Measurements from ENCODE around the gene LST1. TPM values are rescaled to one million over a fixed set of nuclear protein-coding genes. Genes with fewer than 3 reads are reported as not detected.
"Not testable (repeated sequence)": the region's sequence is repeated elsewhere in the genome, so short reads cannot be mapped to it uniquely, and the experiment has no call there.

LST1 gene
- total and polyA plus RNA-seq, 4 donors: 9.6 to 164 (median 87.4) TPM

DNA sequence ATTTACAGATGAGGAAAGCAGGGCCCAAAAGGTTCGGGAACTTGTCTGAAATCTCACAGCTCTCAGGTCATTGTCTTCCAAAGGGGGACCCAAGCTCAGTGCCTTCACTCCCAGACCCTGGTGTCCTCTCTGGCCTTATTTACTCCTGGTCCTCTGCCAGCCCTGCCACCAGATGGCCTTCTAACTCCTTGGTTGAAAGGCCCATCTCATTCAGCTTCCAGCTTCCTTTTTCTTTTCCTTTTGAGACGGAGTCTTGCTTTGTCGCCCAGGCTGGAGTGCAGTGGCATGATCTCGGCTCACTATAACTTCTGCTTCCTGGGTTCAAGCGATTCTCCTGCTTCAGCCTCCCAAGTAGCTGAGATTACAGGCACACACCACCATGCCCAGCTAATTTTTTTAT lies 34.7 kb upstream of the LST1 start:
- Histone ChIP-seq H3K4me1 (ENCODE audit: control insufficient read depth in 5 of 5, insufficient read depth in 5 of 5, low read length in 5 of 5) (peaks cover 0 to 18% (median 4%) of the 10 kb centered on the region in 5 donors), H3K36me3 (ENCODE audit: control insufficient read depth in 4 of 4, insufficient read depth in 4 of 4, low read length in 4 of 4) (peaks cover 0 to 18% (median 7%) of the 10 kb centered on the region in 4 donors)
- not testable (repeated sequence) for H3K9ac ChIP-seq (ENCODE audit: insufficient read depth in 1 of 2, low read length in 2 of 2); H3K4me3 ChIP-seq; ATAC-seq (ENCODE audit: insufficient read depth, low FRiP score); H3K27ac ChIP-seq (ENCODE audit: low read depth in 1 of 2, low read length in 1 of 2); H3K27me3 ChIP-seq (ENCODE audit: control insufficient read depth in 3 of 3, insufficient read depth in 3 of 3, low read length in 2 of 3); H3K9me3 ChIP-seq (ENCODE audit: control insufficient read depth in 4 of 4, insufficient read depth in 3 of 4, low read length in 3 of 4)
- DNase-seq: peak in 2 of 3 donors; percentile 26 to 49
- WGBS, 2 donors: 14 to 41% methylated on average over 5 of the region's 5 CpGs
- TF ChIP-seq, protein P1, sequence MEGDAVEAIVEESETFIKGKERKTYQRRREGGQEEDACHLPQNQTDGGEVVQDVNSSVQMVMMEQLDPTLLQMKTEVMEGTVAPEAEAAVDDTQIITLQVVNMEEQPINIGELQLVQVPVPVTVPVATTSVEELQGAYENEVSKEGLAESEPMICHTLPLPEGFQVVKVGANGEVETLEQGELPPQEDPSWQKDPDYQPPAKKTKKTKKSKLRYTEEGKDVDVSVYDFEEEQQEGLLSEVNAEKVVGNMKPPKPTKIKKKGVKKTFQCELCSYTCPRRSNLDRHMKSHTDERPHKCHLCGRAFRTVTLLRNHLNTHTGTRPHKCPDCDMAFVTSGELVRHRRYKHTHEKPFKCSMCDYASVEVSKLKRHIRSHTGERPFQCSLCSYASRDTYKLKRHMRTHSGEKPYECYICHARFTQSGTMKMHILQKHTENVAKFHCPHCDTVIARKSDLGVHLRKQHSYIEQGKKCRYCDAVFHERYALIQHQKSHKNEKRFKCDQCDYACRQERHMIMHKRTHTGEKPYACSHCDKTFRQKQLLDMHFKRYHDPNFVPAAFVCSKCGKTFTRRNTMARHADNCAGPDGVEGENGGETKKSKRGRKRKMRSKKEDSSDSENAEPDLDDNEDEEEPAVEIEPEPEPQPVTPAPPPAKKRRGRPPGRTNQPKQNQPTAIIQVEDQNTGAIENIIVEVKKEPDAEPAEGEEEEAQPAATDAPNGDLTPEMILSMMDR (IDR thresholded peaks at IDR 0.05; ENCODE audit: control extremely low read depth, extremely low read depth): peak; percentile 80

DNA sequence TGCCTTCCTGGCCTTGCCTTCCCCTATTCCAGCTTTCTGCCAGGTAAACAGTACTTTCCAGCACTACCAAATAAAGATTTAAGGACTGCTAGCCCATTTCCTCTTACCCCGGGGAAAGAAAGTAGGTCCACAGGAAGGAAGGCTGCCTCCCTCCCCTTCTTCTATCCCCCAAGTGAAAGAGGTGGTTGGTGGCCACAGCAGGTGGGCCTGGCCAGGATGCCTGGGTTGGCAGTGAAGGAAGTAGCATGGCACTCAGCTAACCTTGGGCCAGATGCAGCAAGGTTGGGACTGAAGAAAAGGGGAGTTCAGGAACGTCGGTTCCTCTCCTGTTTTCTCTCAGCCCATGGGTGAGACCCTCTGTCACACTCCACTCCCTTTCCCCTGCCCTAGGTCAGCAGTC lies 29.8 kb upstream of the LST1 start:
- TF ChIP-seq, protein P1 (IDR thresholded peaks at IDR 0.05; ENCODE audit: control extremely low read depth, extremely low read depth): no peak
- H3K9ac ChIP-seq (ENCODE audit: insufficient read depth in 1 of 2, low read length in 2 of 2): no peak overlapping the region
- H3K4me3 ChIP-seq: no peak overlapping the region
- H3K36me3 ChIP-seq (ENCODE audit: control insufficient read depth in 4 of 4, insufficient read depth in 4 of 4, low read length in 4 of 4): peaks cover 6 to 20% (median 14%) of the 10 kb centered on the region in 4 donors
- 46 to 65% methylated on average over 3 of the region's 3 CpGs for WGBS, 2 donors
- no peaks in the 10 kb centered on the region for H3K27me3 ChIP-seq (ENCODE audit: control insufficient read depth in 3 of 3, insufficient read depth in 3 of 3, low read length in 2 of 3)
- no peak overlapping the region for H3K27ac ChIP-seq (ENCODE audit: low read depth in 1 of 2, low read length in 1 of 2)
- H3K4me1 ChIP-seq (ENCODE audit: control insufficient read depth in 5 of 5, insufficient read depth in 5 of 5, low read length in 5 of 5): peaks cover 0 to 27% (median 0%) of the 10 kb centered on the region in 5 donors
- ATAC-seq (ENCODE audit: insufficient read depth, low FRiP score): no peak
- DNase-seq: no peak
- H3K9me3 ChIP-seq (ENCODE audit: control insufficient read depth in 4 of 4, insufficient read depth in 3 of 4, low read length in 3 of 4): no peaks in the 10 kb centered on the region

DNA sequence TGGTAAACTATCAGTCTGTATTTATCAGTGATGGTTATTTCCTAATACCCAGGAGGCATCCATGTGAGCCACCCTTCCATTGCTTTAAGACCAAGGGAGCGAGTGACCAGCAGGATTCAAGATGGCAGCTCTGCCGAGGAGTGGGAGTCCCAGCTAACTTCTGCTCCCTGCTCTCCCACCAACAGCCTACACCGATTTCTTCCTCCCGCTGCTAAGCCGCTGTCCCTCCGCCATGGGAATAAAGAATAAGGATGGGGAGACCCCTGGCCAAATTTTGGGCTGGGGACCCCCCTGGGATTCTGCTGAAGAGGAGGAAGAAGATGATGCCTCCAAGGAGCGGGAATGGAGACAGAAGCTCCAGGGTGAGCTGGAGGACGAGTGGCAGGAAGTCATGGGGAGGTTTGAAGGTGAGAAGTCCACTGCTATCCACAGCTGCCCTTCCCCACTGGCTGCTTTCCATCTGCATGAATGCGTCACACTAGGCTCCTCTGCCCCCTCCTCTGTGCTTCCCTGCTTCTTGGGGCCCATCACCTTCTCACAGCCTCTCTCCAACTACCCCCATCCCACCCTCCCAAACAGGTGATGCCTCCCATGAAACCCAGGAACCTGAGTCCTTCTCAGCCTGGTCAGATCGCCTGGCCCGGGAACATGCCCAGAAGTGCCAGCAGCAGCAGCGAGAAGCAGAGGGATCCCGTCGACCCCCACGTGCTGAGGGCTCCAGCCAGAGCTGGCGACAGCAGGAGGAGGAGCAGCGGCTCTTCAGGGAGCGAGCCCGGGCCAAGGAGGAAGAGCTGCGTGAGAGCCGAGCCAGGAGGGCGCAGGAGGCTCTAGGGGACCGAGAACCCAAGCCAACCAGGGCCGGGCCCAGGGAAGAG lies 28.4 kb upstream of the LST1 start:
- Histone ChIP-seq H3K4me3 (no peak overlapping the region), H3K9me3 (ENCODE audit: control insufficient read depth in 4 of 4, insufficient read depth in 3 of 4, low read length in 3 of 4) (no peaks in the 10 kb centered on the region), H3K36me3 (ENCODE audit: control insufficient read depth in 4 of 4, insufficient read depth in 4 of 4, low read length in 4 of 4) (peaks cover 6 to 20% (median 14%) of the 10 kb centered on the region in 4 donors), H3K4me1 (ENCODE audit: control insufficient read depth in 5 of 5, insufficient read depth in 5 of 5, low read length in 5 of 5) (peaks cover 0 to 27% (median 0%) of the 10 kb centered on the region in 5 donors), H3K9ac (ENCODE audit: insufficient read depth in 1 of 2, low read length in 2 of 2) (no peak overlapping the region), H3K27ac (ENCODE audit: low read depth in 1 of 2, low read length in 1 of 2) (peak overlapping the region in 1 of 2 donors; percentile 87), H3K27me3 (ENCODE audit: control insufficient read depth in 3 of 3, insufficient read depth in 3 of 3, low read length in 2 of 3) (no peaks in the 10 kb centered on the region)
- ATAC-seq (ENCODE audit: insufficient read depth, low FRiP score) (no peak), DNase-seq (no peak)
- TF ChIP-seq, protein P1 (IDR thresholded peaks at IDR 0.05; ENCODE audit: control extremely low read depth, extremely low read depth): no peak
- 56 to 62% methylated on average over 23 to 24 of the region's 24 CpGs for WGBS, 2 donors
